COLO668 (cell line): ENCODE data around the gene SDC3.

ENCODE experiments used
- DNase-seq: peaks from one replicate; lab custom pipeline; 2025; ENCODE audit not compliant: unreplicated experiment; lab: John Stamatoyannopoulos, UW

Gene SDC3

DNA sequence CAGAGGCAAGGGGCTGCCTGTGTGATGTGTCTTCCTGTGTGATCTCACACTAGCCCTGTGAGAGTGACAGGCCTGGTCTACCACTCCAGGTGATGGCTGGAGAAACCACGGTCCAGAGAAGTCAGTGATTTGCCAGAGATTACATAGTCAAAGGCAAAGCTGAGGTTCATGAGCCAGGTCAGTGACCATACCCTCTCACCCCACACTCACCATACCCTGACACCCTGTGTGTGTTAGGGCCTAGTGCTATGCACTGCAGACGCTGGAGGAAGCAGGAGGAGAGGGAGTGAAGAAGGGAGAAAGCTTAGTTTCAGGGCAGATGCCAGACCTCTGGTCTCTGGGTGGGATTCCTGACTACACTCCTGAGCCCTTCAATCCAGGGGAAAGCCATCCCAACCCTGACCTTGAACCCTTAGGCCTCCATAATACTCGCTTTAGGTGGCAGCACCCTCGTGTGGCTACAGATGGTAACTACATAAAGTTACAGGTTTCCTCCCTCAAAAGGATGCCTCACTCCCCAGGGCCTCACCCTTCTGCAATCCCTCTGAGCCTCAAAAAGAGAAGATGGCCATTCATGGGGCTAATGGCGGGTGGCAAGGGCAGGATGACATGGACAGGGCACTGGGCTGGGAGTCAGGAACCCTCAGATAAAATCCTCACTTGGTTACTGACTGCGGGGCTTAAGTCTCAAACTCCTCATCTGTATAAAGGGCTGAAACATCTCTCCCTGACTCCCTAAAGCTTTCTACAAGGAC is 20.8 kb upstream of the SDC3 start:
- peak; percentile 62 for DNase-seq

DNA sequence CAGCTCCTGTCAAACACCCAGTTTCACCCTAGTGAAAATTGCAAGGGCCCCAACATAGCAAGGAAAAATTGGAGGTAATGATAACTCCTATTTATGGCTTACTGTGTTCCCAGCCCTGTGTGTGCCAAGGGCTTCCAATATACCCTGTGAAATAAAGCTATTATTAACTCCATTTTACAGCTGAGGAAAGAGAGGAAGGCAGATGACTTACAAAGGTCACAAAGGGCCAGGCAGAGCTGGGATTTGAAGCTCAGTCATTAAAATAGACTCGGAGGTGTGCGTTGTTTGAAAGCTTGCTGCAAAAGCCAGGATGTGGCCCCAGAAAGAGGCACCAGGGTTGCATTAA is 20.2 kb upstream of the SDC3 start:
- no peak for DNase-seq

- no peak for DNase-seq
Measured at GRCh38 chr1:30928171-30928570, 19.6 kb upstream of the SDC3 start.

- DNase-seq = no peak
Measured at GRCh38 chr1:30927448-30927847, 18.9 kb upstream of the SDC3 start.

GRCh38 chr1:30923597-30923996 is 15.0 kb upstream of the SDC3 start:
- no peak for DNase-seq

GRCh38 chr1:30920827-30921226 is 12.3 kb upstream of the SDC3 start:
- no peak for DNase-seq

- DNase-seq = no peak
Measured at GRCh38 chr1:30919025-30919881, 10.7 kb upstream of the SDC3 start.

- no peak for DNase-seq
Measured at GRCh38 chr1:30916296-30916695, 7.7 kb upstream of the SDC3 start.

DNA sequence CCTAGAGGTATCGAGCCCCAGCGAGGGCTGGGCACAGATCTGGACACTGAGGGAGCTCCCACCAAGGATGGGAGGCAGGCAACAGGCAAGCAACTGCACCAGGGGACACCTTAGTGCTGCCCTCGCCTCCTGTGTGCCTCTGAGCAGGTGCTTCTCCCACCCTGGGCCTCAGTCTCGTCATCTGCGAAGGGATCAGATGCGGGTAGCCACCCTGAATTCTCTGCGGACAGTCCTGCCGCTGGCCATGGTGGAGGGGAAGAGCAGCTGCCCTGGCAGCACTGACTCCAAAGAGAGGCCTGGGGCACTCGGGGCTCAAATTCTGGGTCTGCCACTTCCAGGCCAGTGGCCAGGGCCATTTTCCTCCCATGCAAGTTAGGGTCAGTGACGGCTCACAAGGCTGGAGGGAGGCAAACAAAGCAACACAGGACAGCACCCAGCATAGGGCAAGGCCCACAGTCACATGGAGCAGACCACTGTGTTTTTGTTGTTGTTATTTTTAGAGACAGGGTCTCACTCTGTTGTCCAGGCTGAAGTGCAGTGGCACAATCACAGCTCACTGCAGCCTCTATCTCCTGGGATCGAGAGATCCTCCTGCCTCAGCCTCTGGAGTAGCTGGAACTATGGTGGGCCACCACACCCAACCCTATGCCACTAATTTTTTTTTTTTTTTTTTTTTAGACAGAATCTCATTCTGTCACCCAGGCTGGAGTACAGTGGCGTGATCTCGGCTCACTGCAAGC is 7.1 kb upstream of the SDC3 start:
- DNase-seq = no peak

DNA sequence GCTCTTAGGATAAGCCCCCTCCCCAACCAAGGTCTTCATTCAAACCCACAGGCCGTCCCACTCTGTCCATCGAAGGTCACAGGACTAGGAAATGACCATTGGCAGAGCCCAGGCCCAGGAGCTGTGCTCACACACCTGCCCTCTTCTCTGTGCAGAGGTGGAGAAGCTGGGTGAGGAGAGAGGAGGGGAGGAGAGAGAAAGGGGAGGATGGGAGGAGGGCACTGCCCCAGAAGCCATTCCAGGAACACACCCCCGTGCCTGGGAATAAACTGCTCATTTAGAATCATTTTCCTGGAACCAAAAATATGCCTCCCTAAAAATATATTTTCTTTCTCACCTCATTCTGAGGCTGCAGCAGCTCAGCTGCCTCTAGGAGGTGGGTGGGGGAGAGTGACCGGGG is 6.4 kb upstream of the SDC3 start:
- DNase-seq = no peak

- no peak for DNase-seq
Measured at GRCh38 chr1:30914587-30914922, 6.0 kb upstream of the SDC3 start.

- DNase-seq = no peak
Measured at GRCh38 chr1:30912913-30913652, 4.5 kb upstream of the SDC3 start.

DNA sequence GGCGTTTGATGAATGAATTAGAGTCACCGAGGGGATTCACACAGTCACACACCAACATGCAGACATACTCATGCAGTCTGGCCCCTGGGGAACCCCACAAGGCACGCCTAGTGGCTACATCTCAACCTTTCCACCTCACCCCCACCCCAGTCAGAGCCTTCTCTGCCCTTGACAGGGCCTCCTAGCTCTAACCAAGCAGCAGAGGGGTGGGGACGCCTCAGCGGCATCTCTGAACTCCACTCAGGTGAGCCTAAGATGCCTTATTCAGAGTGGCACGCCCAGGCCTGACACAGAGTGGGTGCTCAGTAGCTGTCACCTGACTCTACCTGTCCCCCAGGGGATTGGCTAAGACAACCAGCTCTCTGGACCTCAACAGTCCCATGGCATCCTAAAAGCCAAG is 3.7 kb upstream of the SDC3 start:
- DNase-seq = no peak

- peak; percentile 87 for DNase-seq
Measured at GRCh38 chr1:30911059-30911954, 2.7 kb upstream of the SDC3 start.

GRCh38 chr1:30909365-30910068 is 959 bp upstream of the SDC3 start:
- DNase-seq = peak; percentile 32

DNA sequence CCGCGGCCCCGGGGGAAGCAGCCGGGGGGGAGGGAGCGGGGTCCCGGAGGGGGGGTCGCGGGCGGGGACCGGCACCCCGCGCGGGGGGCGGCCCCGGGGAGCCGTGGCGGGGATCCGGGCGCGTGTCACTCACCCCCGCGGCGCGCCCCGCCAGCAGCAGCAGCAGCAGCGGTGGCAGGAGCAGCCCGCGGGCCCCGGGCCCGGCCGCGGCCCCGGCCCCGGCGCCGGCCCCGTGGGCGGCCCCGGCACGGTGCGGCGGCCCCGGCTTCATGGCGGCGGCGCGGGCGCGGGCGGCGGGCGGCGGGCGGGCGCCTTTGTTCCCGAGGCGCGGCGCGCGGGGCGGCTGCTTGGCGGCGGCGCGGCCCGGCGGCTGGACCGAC is 252 bp downstream of the SDC3 start:
- DNase-seq = no peak

- no peak for DNase-seq
Measured at GRCh38 chr1:30907481-30908315, 860 bp downstream of the SDC3 start.

- DNase-seq = no peak
Measured at GRCh38 chr1:30906631-30907441, 1.7 kb downstream of the SDC3 start.
